HL-60 (cell line): ENCODE data around the gene SULT2A1.

Experiments
- CTCF ChIP-seq: IDR thresholded peaks from one replicate; pipeline ENCODE4 v1.5.1; 2011; ENCODE audit warnings: low read length, control low read depth, inconsistent platforms; ENCODE audit not compliant: insufficient read depth
- GABPA ChIP-seq: IDR thresholded peaks from 2 replicates; pipeline ENCODE4 v1.6.1; 2012; ENCODE audit warnings: low read depth
- POLR2AphosphoS5 ChIP-seq: IDR thresholded peaks from 2 replicates; pipeline ENCODE4 v1.6.1; 2012; ENCODE audit warnings: low read depth
- REST ChIP-seq: IDR thresholded peaks from 2 replicates; pipeline ENCODE4 v1.6.1; 2012; ENCODE audit warnings: low read depth; ENCODE audit not compliant: insufficient replicate concordance

GRCh38 chr19:47821460-47822020 is 64.6 kb downstream of the SULT2A1 start, which contains the start of gene CRX:
- TF ChIP-seq GABPA: no peak
- no peak for TF ChIP-seq CTCF
- TF ChIP-seq REST: no peak
- TF ChIP-seq POLR2AphosphoS5: no peak
